AG04450 (cell line): ENCODE data around the gene FAT4. TPM values are rescaled to one million over a fixed set of nuclear protein-coding genes. Genes with fewer than 3 reads are reported as not detected.

Experiments used
- CTCF ChIA-PET: fragments of 300-600, 350-600 bp; formaldehyde crosslinking; extraction: SDS; loops from one replicate; lab custom pipeline; 2022; ENCODE audit warnings: antibody characterized with exemption, inconsistent platforms; lab: Charles Lee
- POLR2A ChIA-PET: fragments of 350-600 bp; formaldehyde crosslinking; extraction: SDS; loops from one replicate; lab custom pipeline; 2021; ENCODE audit warnings: antibody characterized with exemption, inconsistent platforms; lab: Yijun Ruan, JAX
- DNase-seq: peaks from one replicate; pipeline ENCODE4 v3.0.0-alpha.2; 2011; ENCODE audit warnings: low read depth, low spot score
- H3K27ac ChIP-seq: one replicate; pipeline ENCODE4 v1.5.1; 2012; ENCODE audit warnings: low read depth, low read length, control low read depth
- H3K27me3 ChIP-seq: one replicate; pipeline ENCODE4 v1.6.0; 2012; ENCODE audit warnings: low read length; ENCODE audit not compliant: control insufficient read depth, insufficient read depth
- H3K4me3 ChIP-seq: 2 replicates; pipeline ENCODE4 v1.5.1; 2011; ENCODE audit warnings: mild to moderate bottlenecking, low read depth, low read length, control low read depth
- H3K9me3 ChIP-seq: 2 replicates; pipeline ENCODE4 v1.5.1; 2012; ENCODE audit warnings: low read length; ENCODE audit not compliant: control insufficient read depth, insufficient read depth
- CTCF ChIP-seq: IDR thresholded peaks from 2 replicates; pipeline ENCODE4 v1.5.1; 2011; ENCODE audit warnings: low read depth, low read length, control low read depth, inconsistent platforms
- polyA plus RNA-seq: library from polyadenylated mRNA; depleted of rRNA; stranded (reverse); fragments of >200 nt; gene quantifications from 2 replicates; pipeline ENCODE4 v1.2.3, GENCODE V29; 2011
- small RNA-seq: library from RNA; depleted of rRNA; stranded (forward); fragments of <200 nt; gene quantifications from one replicate; pipeline ENCODE3, GENCODE V24; 2012; ENCODE audit warnings: low read depth; ENCODE audit not compliant: insufficient read length

The FAT4 gene
- polyA plus RNA-seq, 1 experiment, result 18.0 TPM

- POLR2A ChIA-PET, result no interaction called here
- Histone ChIP-seq H3K27me3 (no peaks in the 10 kb centered on the region), H3K27ac (no peak overlapping the region), H3K4me3 (no peak overlapping the region), H3K9me3 (no peaks in the 10 kb centered on the region)
- no peak for DNase-seq
- CTCF ChIA-PET, result no interaction called here
- no peak for TF ChIP-seq CTCF
Observed at GRCh38 chr4:125358453-125358852, 43.7 kb downstream of the FAT4 start.

- DNase-seq, result no peak
- ChIA-PET CTCF (no interaction called here), POLR2A (no interaction called here)
- no peak overlapping the region for H3K4me3 ChIP-seq
- no peaks in the 10 kb centered on the region for H3K27me3 ChIP-seq
- H3K27ac ChIP-seq, result no peak overlapping the region
- no peaks in the 10 kb centered on the region for H3K9me3 ChIP-seq
- no peak for TF ChIP-seq CTCF
Observed at GRCh38 chr4:125359363-125359762, 44.6 kb downstream of the FAT4 start.

- H3K27ac ChIP-seq, result no peak overlapping the region
Observed at GRCh38 chr4:125359960-125360634, 45.3 kb downstream of the FAT4 start.

GRCh38 chr4:125360727-125361126 lies 46.0 kb downstream of the FAT4 start:
- no peaks in the 10 kb centered on the region for H3K9me3 ChIP-seq
- ChIA-PET CTCF (no interaction called here), POLR2A (no interaction called here)
- DNase-seq, result no peak
- TF ChIP-seq CTCF, result no peak
- H3K27me3 ChIP-seq, result no peaks in the 10 kb centered on the region
- H3K4me3 ChIP-seq, result no peak overlapping the region
- no peak overlapping the region for H3K27ac ChIP-seq

More at GRCh38 chr4:125359960-125360634, 45.3 kb downstream of the FAT4 start:
- CTCF ChIA-PET, result no interaction called here
- no peak for TF ChIP-seq CTCF
- Histone ChIP-seq H3K9me3 (no peaks in the 10 kb centered on the region), H3K27me3 (no peaks in the 10 kb centered on the region), H3K4me3 (no peak overlapping the region)
- POLR2A ChIA-PET, result no interaction called here
- DNase-seq, result no peak

Small RNA genes within 50 kb of the gene (small RNA-seq; reads per million reads assigned to genes)
- gene RF00019, result not detected
